GM18870 (cell line): ENCODE data around the gene PCDHB7.
"Not testable (repeated sequence)": the region's sequence is repeated elsewhere in the genome, so short reads cannot be mapped to it uniquely, and the experiment has no call there.

Experiments used
- ATAC-seq: cut with Tn5 transposase; IDR thresholded peaks from one replicate; pipeline ENCODE4 v1.9.1; 2021; ENCODE audit warnings: moderate library complexity; ENCODE audit not compliant: unreplicated experiment

The PCDHB7 gene

GRCh38 chr5:141223112-141223783, 50.8 kb downstream of the PCDHB7 start, which contains the start of gene PCDHB14:
Gene PCDHB14, plus strand, starts transcription at chr5:141223343. Its CDS starts 163 bp downstream, at chr5:141223506.
- ATAC-seq = no peak

- not testable (repeated sequence) for ATAC-seq
Measured at GRCh38 chr5:141224844-141225243, 52.4 kb downstream of the PCDHB7 start.

GRCh38 chr5:141225421-141225820, 53.0 kb downstream of the PCDHB7 start:
- ATAC-seq = not testable (repeated sequence)
